ENCODE measurements around the gene TMCO4.
A peak's percentile ranks its signal among the peaks of the same experiment; 100 is the strongest.

TMCO4 gene

GRCh38 chr1:19654886-19655717 is 144.6 kb downstream of the TMCO4 start:
- Histone ChIP-seq H3K4me3 (ENCODE audit: low read depth, low read length) (no peak overlapping the region), H3K36me3 (ENCODE audit: control insufficient read depth, insufficient read depth, low read length) (no peaks in the 10 kb centered on the region), H3K9me3 (ENCODE audit: control insufficient read depth, insufficient read depth, low read length) (no peaks in the 10 kb centered on the region), H3K9ac (ENCODE audit: low read depth, low read length) (no peak overlapping the region), H3K27me3 (ENCODE audit: control insufficient read depth, insufficient read depth, low read length) (no peaks in the 10 kb centered on the region), H3K4me1 (ENCODE audit: control insufficient read depth, insufficient read depth, low read length) (no peaks in the 10 kb centered on the region), H3K27ac (ENCODE audit: low read depth, low read length) (no peak overlapping the region)

- Histone ChIP-seq H3K27me3 (ENCODE audit: control insufficient read depth, insufficient read depth, low read length) (no peaks in the 10 kb centered on the region), H3K36me3 (ENCODE audit: control insufficient read depth, insufficient read depth, low read length) (no peaks in the 10 kb centered on the region), H3K9me3 (ENCODE audit: control insufficient read depth, insufficient read depth, low read length) (no peaks in the 10 kb centered on the region), H3K9ac (ENCODE audit: low read depth, low read length) (peak overlapping the region; percentile 42), H3K27ac (ENCODE audit: low read depth, low read length) (peak overlapping the region; percentile 80), H3K4me1 (ENCODE audit: control insufficient read depth, insufficient read depth, low read length) (no peaks in the 10 kb centered on the region), H3K4me3 (ENCODE audit: low read depth, low read length) (no peak overlapping the region)
These were observed 145.3 kb downstream of the TMCO4 start for GRCh38 chr1:19654386-19654785.

GRCh38 chr1:19651141-19651737 is 148.5 kb downstream of the TMCO4 start:
- H3K4me3 ChIP-seq (ENCODE audit: low read depth, low read length), result no peak overlapping the region
- no peak overlapping the region for H3K9ac ChIP-seq (ENCODE audit: low read depth, low read length)
- H3K4me1 ChIP-seq (ENCODE audit: control insufficient read depth, insufficient read depth, low read length), result no peaks in the 10 kb centered on the region
- no peak overlapping the region for H3K27ac ChIP-seq (ENCODE audit: low read depth, low read length)
- no peaks in the 10 kb centered on the region for H3K36me3 ChIP-seq (ENCODE audit: control insufficient read depth, insufficient read depth, low read length)
- no peaks in the 10 kb centered on the region for H3K9me3 ChIP-seq (ENCODE audit: control insufficient read depth, insufficient read depth, low read length)
- H3K27me3 ChIP-seq (ENCODE audit: control insufficient read depth, insufficient read depth, low read length), result peaks cover 2% of the 10 kb centered on the region; the same call in 1 of the 2 replicates

- H3K4me3 ChIP-seq (ENCODE audit: low read depth, low read length), result no peak overlapping the region
- H3K9me3 ChIP-seq (ENCODE audit: control insufficient read depth, insufficient read depth, low read length), result no peaks in the 10 kb centered on the region
- no peak overlapping the region for H3K9ac ChIP-seq (ENCODE audit: low read depth, low read length)
- H3K36me3 ChIP-seq (ENCODE audit: control insufficient read depth, insufficient read depth, low read length), result no peaks in the 10 kb centered on the region
- H3K27me3 ChIP-seq (ENCODE audit: control insufficient read depth, insufficient read depth, low read length), result peaks cover 8% of the 10 kb centered on the region
- H3K4me1 ChIP-seq (ENCODE audit: control insufficient read depth, insufficient read depth, low read length), result no peaks in the 10 kb centered on the region; the same call in 1 of the 2 replicates
- no peak overlapping the region for H3K27ac ChIP-seq (ENCODE audit: low read depth, low read length)
These were observed 149.1 kb downstream of the TMCO4 start for GRCh38 chr1:19650416-19651140.

- peaks cover 22% of the 10 kb centered on the region for H3K27me3 ChIP-seq (ENCODE audit: control insufficient read depth, insufficient read depth, low read length)
- H3K9ac ChIP-seq (ENCODE audit: low read depth, low read length), result no peak overlapping the region
- no peaks in the 10 kb centered on the region for H3K36me3 ChIP-seq (ENCODE audit: control insufficient read depth, insufficient read depth, low read length)
- H3K4me3 ChIP-seq (ENCODE audit: low read depth, low read length), result no peak overlapping the region
- no peaks in the 10 kb centered on the region for H3K9me3 ChIP-seq (ENCODE audit: control insufficient read depth, insufficient read depth, low read length)
- no peak overlapping the region for H3K27ac ChIP-seq (ENCODE audit: low read depth, low read length)
- peaks cover 2% of the 10 kb centered on the region; the same call in 1 of the 2 replicates for H3K4me1 ChIP-seq (ENCODE audit: control insufficient read depth, insufficient read depth, low read length)
These were observed 151.0 kb downstream of the TMCO4 start for GRCh38 chr1:19648689-19649088.

DNA sequence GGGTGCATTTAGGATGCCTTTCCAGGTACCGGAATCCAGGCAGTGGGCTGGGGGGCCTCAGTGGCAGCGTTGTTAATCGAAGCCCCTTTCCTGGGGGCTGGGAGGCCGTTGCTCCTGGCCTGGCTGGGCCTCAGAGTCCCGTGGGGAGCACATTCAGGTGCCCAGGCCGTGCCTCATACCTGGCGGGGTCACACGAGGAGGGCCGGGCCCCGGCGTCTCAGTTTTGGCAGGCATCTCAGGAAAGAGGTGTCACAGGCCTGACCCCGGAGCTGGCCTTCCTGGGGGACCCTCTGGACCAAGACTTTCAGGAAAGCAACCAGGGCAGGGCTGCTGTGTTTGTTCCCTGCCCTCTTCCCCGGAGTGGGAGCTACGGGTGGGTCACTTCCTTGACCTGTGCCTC is 151.5 kb downstream of the TMCO4 start:
- Histone ChIP-seq H3K9me3 (ENCODE audit: control insufficient read depth, insufficient read depth, low read length) (no peaks in the 10 kb centered on the region), H3K4me3 (ENCODE audit: low read depth, low read length) (no peak overlapping the region), H3K36me3 (ENCODE audit: control insufficient read depth, insufficient read depth, low read length) (no peaks in the 10 kb centered on the region), H3K27me3 (ENCODE audit: control insufficient read depth, insufficient read depth, low read length) (peaks cover 26% of the 10 kb centered on the region), H3K4me1 (ENCODE audit: control insufficient read depth, insufficient read depth, low read length) (peaks cover 2% of the 10 kb centered on the region; the same call in 1 of the 2 replicates), H3K9ac (ENCODE audit: low read depth, low read length) (no peak overlapping the region), H3K27ac (ENCODE audit: low read depth, low read length) (no peak overlapping the region)

DNA sequence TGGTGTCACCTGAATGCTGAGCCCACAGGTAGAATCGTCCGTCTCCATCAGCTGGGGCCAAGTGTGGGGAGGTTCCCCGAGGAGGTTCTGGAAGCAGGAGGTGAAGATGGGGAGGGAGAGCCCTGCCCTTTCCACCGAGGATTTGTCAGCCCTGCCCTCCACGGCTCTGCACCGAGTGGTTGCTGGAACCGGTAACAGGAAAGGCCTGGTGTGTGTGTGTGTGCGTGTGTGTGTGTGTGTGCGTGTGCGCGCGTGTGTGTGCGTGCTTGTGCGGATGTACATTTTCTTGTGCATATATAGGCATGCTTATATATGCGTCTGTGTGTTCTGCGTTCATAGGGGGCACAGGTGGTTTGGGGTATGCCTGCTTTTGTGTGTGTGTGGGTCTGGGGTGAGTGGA is 152.1 kb downstream of the TMCO4 start:
- H3K36me3 ChIP-seq (ENCODE audit: control insufficient read depth, insufficient read depth, low read length), result no peaks in the 10 kb centered on the region
- H3K4me3 ChIP-seq (ENCODE audit: low read depth, low read length), result no peak overlapping the region
- H3K9ac ChIP-seq (ENCODE audit: low read depth, low read length), result no peak overlapping the region
- no peaks in the 10 kb centered on the region for H3K9me3 ChIP-seq (ENCODE audit: control insufficient read depth, insufficient read depth, low read length)
- peaks cover 32% of the 10 kb centered on the region for H3K27me3 ChIP-seq (ENCODE audit: control insufficient read depth, insufficient read depth, low read length)
- no peak overlapping the region for H3K27ac ChIP-seq (ENCODE audit: low read depth, low read length)
- peaks cover 2% of the 10 kb centered on the region; the same call in 1 of the 2 replicates for H3K4me1 ChIP-seq (ENCODE audit: control insufficient read depth, insufficient read depth, low read length)

GRCh38 chr1:19646377-19647319 is 153.1 kb downstream of the TMCO4 start:
- H3K9me3 ChIP-seq (ENCODE audit: control insufficient read depth, insufficient read depth, low read length), result no peaks in the 10 kb centered on the region
- H3K9ac ChIP-seq (ENCODE audit: low read depth, low read length), result no peak overlapping the region
- H3K4me3 ChIP-seq (ENCODE audit: low read depth, low read length), result no peak overlapping the region
- H3K27me3 ChIP-seq (ENCODE audit: control insufficient read depth, insufficient read depth, low read length), result peaks cover 39% of the 10 kb centered on the region
- H3K27ac ChIP-seq (ENCODE audit: low read depth, low read length), result no peak overlapping the region
- H3K4me1 ChIP-seq (ENCODE audit: control insufficient read depth, insufficient read depth, low read length), result peaks cover 2% of the 10 kb centered on the region; the same call in 1 of the 2 replicates
- H3K36me3 ChIP-seq (ENCODE audit: control insufficient read depth, insufficient read depth, low read length), result no peaks in the 10 kb centered on the region

- H3K27me3 ChIP-seq (ENCODE audit: control insufficient read depth, insufficient read depth, low read length), result peaks cover 44% of the 10 kb centered on the region
These were observed 154.1 kb downstream of the TMCO4 start for GRCh38 chr1:19645411-19646251.

More at GRCh38 chr1:19645411-19646251, 154.1 kb downstream of the TMCO4 start:
- Histone ChIP-seq H3K4me1 (ENCODE audit: control insufficient read depth, insufficient read depth, low read length) (peaks cover 8% of the 10 kb centered on the region; the same call in 1 of the 2 replicates), H3K4me3 (ENCODE audit: low read depth, low read length) (peak overlapping the region; percentile 75), H3K9ac (ENCODE audit: low read depth, low read length) (no peak overlapping the region), H3K27ac (ENCODE audit: low read depth, low read length) (no peak overlapping the region), H3K36me3 (ENCODE audit: control insufficient read depth, insufficient read depth, low read length) (no peaks in the 10 kb centered on the region), H3K9me3 (ENCODE audit: control insufficient read depth, insufficient read depth, low read length) (no peaks in the 10 kb centered on the region)
